ENCODE results near the gene EZR. TPM values are rescaled to one million over a fixed set of nuclear protein-coding genes. Genes with fewer than 3 reads are reported as not detected.

Gene EZR
- total RNA-seq, 3 donors from 2014 or later: 29.1 to 154 (median 59.3) TPM

- Histone ChIP-seq H3K36me3 (peaks cover 4% of the 10 kb centered on the region), H3K27ac (no peak overlapping the region)
Observed at GRCh38 chr6:158771399-158772152, 47.6 kb downstream of the EZR start.

GRCh38 chr6:158770533-158771330 is 48.4 kb downstream of the EZR start:
- TF ChIP-seq POLR2AphosphoS5 (IDR thresholded peaks at IDR 0.05) (no peak), POLR2A (IDR thresholded peaks at IDR 0.05) (no peak), CTCF (IDR thresholded peaks at IDR 0.05) (no peak)
- DNase-seq (ENCODE audit: low spot score in 2 of 2): no peak
- Histone ChIP-seq H3K27me3 (no peaks in the 10 kb centered on the region), H3K27ac (no peak overlapping the region), H3K9me3 (no peaks in the 10 kb centered on the region), H3K4me3 (no peak overlapping the region), H3K4me1 (no peaks in the 10 kb centered on the region), H3K36me3 (peaks cover 1% of the 10 kb centered on the region)
- intact Hi-C loops (cut with DNase I; ENCODE audit: low total_unique reads): no loop called here

More at GRCh38 chr6:158771399-158772152, 47.6 kb downstream of the EZR start:
- no peaks in the 10 kb centered on the region for H3K9me3 ChIP-seq
- DNase-seq (ENCODE audit: low spot score in 2 of 2): no peak
- no peak overlapping the region for H3K4me3 ChIP-seq
- H3K27me3 ChIP-seq: no peaks in the 10 kb centered on the region
- TF ChIP-seq POLR2A (IDR thresholded peaks at IDR 0.05) (no peak), POLR2AphosphoS5 (IDR thresholded peaks at IDR 0.05) (no peak)
- intact Hi-C loops (cut with DNase I; ENCODE audit: low total_unique reads): no loop called here
- H3K4me1 ChIP-seq: no peaks in the 10 kb centered on the region

- Histone ChIP-seq H3K27me3 (no peaks in the 10 kb centered on the region), H3K4me3 (no peak overlapping the region), H3K4me1 (no peaks in the 10 kb centered on the region), H3K36me3 (no peaks in the 10 kb centered on the region), H3K27ac (no peak overlapping the region), H3K9me3 (no peaks in the 10 kb centered on the region)
- DNase-seq (ENCODE audit: low spot score in 2 of 2): no peak
- TF ChIP-seq CTCF (IDR thresholded peaks at IDR 0.05) (no peak), POLR2A (IDR thresholded peaks at IDR 0.05) (no peak), POLR2AphosphoS5 (IDR thresholded peaks at IDR 0.05) (no peak)
- intact Hi-C loops (cut with DNase I; ENCODE audit: low total_unique reads): no loop called here
Observed at GRCh38 chr6:158769771-158770432, 49.3 kb downstream of the EZR start.

- Histone ChIP-seq H3K27me3 (no peaks in the 10 kb centered on the region), H3K9me3 (no peaks in the 10 kb centered on the region), H3K4me1 (no peaks in the 10 kb centered on the region), H3K36me3 (no peaks in the 10 kb centered on the region), H3K27ac (no peak overlapping the region), H3K4me3 (no peak overlapping the region)
- DNase-seq (ENCODE audit: low spot score in 2 of 2): no peak
- TF ChIP-seq POLR2A (IDR thresholded peaks at IDR 0.05) (no peak), CTCF (IDR thresholded peaks at IDR 0.05) (no peak), POLR2AphosphoS5 (IDR thresholded peaks at IDR 0.05) (no peak)
- intact Hi-C loops (cut with DNase I; ENCODE audit: low total_unique reads): no loop called here
Observed at GRCh38 chr6:158769234-158769770, 49.9 kb downstream of the EZR start.

- intact Hi-C loops (cut with DNase I; ENCODE audit: low total_unique reads): no loop called here
- Histone ChIP-seq H3K9me3 (no peaks in the 10 kb centered on the region), H3K4me1 (no peaks in the 10 kb centered on the region), H3K27me3 (no peaks in the 10 kb centered on the region), H3K4me3 (no peak overlapping the region), H3K27ac (no peak overlapping the region), H3K36me3 (no peaks in the 10 kb centered on the region)
- DNase-seq (ENCODE audit: low spot score in 2 of 2): no peak
- no peak for TF ChIP-seq POLR2AphosphoS5 (IDR thresholded peaks at IDR 0.05)
- no peak for TF ChIP-seq POLR2A (IDR thresholded peaks at IDR 0.05)
- no peak for TF ChIP-seq CTCF (IDR thresholded peaks at IDR 0.05)
Observed at GRCh38 chr6:158768436-158768835, 50.7 kb downstream of the EZR start.

Measured in breast epithelium (tissue), 4 donors.